WTC11 (cell line): ENCODE results near the gene PARP2. TPM values are rescaled to one million over a fixed set of nuclear protein-coding genes. Genes with fewer than 3 reads are reported as not detected.

ENCODE experiments used
- CREB1 ChIP-seq: sonication (generic); formaldehyde crosslinking; IDR thresholded peaks from 2 replicates; pipeline ENCODE4 v1.8.0; 2023; ENCODE audit warnings: mild to moderate bottlenecking, missing genetic modification reagents
- ESRRA ChIP-seq: sonication (generic); formaldehyde crosslinking; IDR thresholded peaks from 2 replicates; pipeline ENCODE4 v1.8.1; 2022; ENCODE audit warnings: mild to moderate bottlenecking, missing genetic modification reagents, borderline replicate concordance
- FOXP1 ChIP-seq: sonication (generic); formaldehyde crosslinking; IDR thresholded peaks from 2 replicates; pipeline ENCODE4 v1.8.0; 2022; ENCODE audit warnings: missing genetic modification reagents, mild to moderate bottlenecking, moderate library complexity, borderline replicate concordance
- HMGA2 ChIP-seq: fragments of 250-450 bp; sonication (Bioruptor Pico); IDR thresholded peaks from 2 replicates; pipeline ENCODE4 v1.4.0; 2021; ENCODE audit warnings: mild to moderate bottlenecking, moderate library complexity
- IRF2 ChIP-seq: sonication (generic); formaldehyde crosslinking; IDR thresholded peaks from 2 replicates; pipeline ENCODE4 v1.8.0; 2022; ENCODE audit warnings: low read depth, missing genetic modification reagents, borderline replicate concordance
- JUN ChIP-seq: sonication (generic); formaldehyde crosslinking; IDR thresholded peaks from 2 replicates; pipeline ENCODE4 v1.8.0; 2023; ENCODE audit warnings: mild to moderate bottlenecking, missing genetic modification reagents
- MXD4 ChIP-seq: fragments of 250-450 bp; sonication (Bioruptor Pico); IDR thresholded peaks from 2 replicates; pipeline ENCODE4 v1.8.0; 2021; ENCODE audit warnings: mild to moderate bottlenecking, moderate library complexity, borderline replicate concordance
- NFATC4 ChIP-seq: fragments of 250-450 bp; sonication (Bioruptor Pico); IDR thresholded peaks from 2 replicates; pipeline ENCODE4 v1.9.0; 2021; ENCODE audit warnings: mild to moderate bottlenecking
- NR1H2 ChIP-seq: sonication (generic); formaldehyde crosslinking; IDR thresholded peaks from 2 replicates; pipeline ENCODE4 v1.9.0; 2021; ENCODE audit warnings: mild to moderate bottlenecking, moderate library complexity, missing genetic modification reagents
- NR2C2 ChIP-seq: sonication (generic); formaldehyde crosslinking; IDR thresholded peaks from 2 replicates; pipeline ENCODE4 v1.8.0; 2022; ENCODE audit warnings: mild to moderate bottlenecking, missing genetic modification reagents
- NR3C1 ChIP-seq: sonication (generic); formaldehyde crosslinking; conservative IDR thresholded peaks from 2 replicates; pipeline ENCODE4 v1.8.1; 2023; ENCODE audit warnings: low read depth, mild to moderate bottlenecking, missing genetic modification reagents
- RORB ChIP-seq: fragments of 250-450 bp; sonication (Bioruptor Pico); IDR thresholded peaks from 2 replicates; pipeline ENCODE4 v1.9.0; 2021; ENCODE audit warnings: mild to moderate bottlenecking
- SMAD3 ChIP-seq: sonication (generic); formaldehyde crosslinking; IDR thresholded peaks from 2 replicates; pipeline ENCODE4 v1.8.0; 2022; ENCODE audit warnings: missing genetic modification reagents, mild to moderate bottlenecking, borderline replicate concordance
- ZNF423 ChIP-seq: fragments of 250-450 bp; sonication (Bioruptor Pico); IDR thresholded peaks from 2 replicates; pipeline ENCODE4 v2.1.2; 2022; ENCODE audit warnings: mild to moderate bottlenecking, moderate library complexity
- total RNA-seq: library from RNA; stranded (reverse); gene quantifications from 3 replicates; pipeline ENCODE4 v1.2.3, GENCODE V29; 2021
- TF ChIP-seq, protein P1 (sequence below): fragments of 250-450 bp; sonication (Bioruptor Pico); IDR thresholded peaks from 2 replicates; pipeline ENCODE4 v2.1.2; 2022; ENCODE audit warnings: mild to moderate bottlenecking, moderate library complexity
- TF ChIP-seq, protein P2 (sequence below): sonication (generic); formaldehyde crosslinking; IDR thresholded peaks from 2 replicates; pipeline ENCODE4 v1.8.0; 2022; ENCODE audit warnings: missing genetic modification reagents
- TF ChIP-seq, protein P3 (sequence below): sonication (generic); formaldehyde crosslinking; IDR thresholded peaks from 2 replicates; pipeline ENCODE4 v1.8.1; 2022; ENCODE audit warnings: mild to moderate bottlenecking, moderate library complexity, missing genetic modification reagents
- TF ChIP-seq, protein P4 (sequence below): sonication (generic); formaldehyde crosslinking; IDR thresholded peaks from 2 replicates; pipeline ENCODE4 v1.8.1; 2022; ENCODE audit warnings: low read depth, mild to moderate bottlenecking, moderate library complexity, missing genetic modification reagents, borderline replicate concordance
- TF ChIP-seq, protein P5 (sequence below): sonication (generic); formaldehyde crosslinking; IDR thresholded peaks from 2 replicates; pipeline ENCODE4 v1.8.0; 2022; ENCODE audit warnings: mild to moderate bottlenecking, missing genetic modification reagents
- TF ChIP-seq, protein P6 (sequence below): fragments of 250-450 bp; sonication (Bioruptor Pico); IDR thresholded peaks from 2 replicates; pipeline ENCODE4 v1.9.0; 2021; ENCODE audit warnings: moderate library complexity, mild to moderate bottlenecking, inconsistent platforms, borderline replicate concordance
- TF ChIP-seq, protein P7 (sequence below): sonication (generic); formaldehyde crosslinking; IDR thresholded peaks from 2 replicates; pipeline ENCODE4 v1.8.0; 2022; ENCODE audit warnings: mild to moderate bottlenecking, missing genetic modification reagents
- TF ChIP-seq, protein P8 (sequence below): sonication (generic); formaldehyde crosslinking; IDR thresholded peaks from 2 replicates; pipeline ENCODE4 v1.8.0; 2023; ENCODE audit warnings: missing genetic modification reagents, mild to moderate bottlenecking, borderline replicate concordance
- TF ChIP-seq, protein P9 (sequence below): sonication (generic); formaldehyde crosslinking; IDR thresholded peaks from 2 replicates; pipeline ENCODE4 v1.8.0; 2023; ENCODE audit warnings: missing genetic modification reagents

Gene PARP2
- total RNA-seq, 1 experiment from 2014 or later: 37.1 TPM

DNA sequence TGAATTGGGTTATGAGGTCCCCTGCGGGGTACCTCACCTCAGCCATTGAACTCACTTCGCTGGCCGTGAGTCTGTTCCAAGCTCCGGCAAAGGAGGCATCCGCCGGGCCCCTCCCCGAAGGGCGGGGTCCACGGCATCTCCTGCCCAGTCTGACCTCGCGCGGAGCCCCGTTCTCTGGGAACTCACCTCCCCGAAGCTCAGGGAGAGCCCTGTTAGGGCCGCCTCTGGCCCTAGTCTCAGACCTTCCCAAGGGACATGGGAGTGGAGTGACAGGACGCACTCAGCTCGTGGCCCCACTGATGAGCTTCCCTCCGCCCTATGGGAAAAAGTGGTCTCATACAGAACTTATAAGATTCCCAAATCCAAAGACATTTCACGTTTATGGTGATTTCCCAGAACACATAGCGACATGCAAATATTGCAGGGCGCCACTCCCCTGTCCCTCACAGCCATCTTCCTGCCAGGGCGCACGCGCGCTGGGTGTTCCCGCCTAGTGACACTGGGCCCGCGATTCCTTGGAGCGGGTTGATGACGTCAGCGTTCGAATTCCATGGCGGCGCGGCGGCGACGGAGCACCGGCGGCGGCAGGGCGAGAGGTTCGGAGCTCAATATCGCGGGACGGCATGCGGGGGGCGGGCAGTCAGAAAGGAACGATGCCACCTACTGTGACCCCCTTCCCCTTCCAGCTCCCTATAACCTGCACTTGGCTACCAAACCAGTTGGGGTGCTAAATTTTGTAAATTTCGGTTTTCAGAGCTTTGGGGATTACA lies at the start of gene PARP2 (continued):
- TF ChIP-seq NR3C1 (CRISPR knock-in tag): 0 out of 2 replicates have a peak, but pooled peaks have one; percentile 37
- no peak for TF ChIP-seq CREB1 (CRISPR knock-in tag)
- TF ChIP-seq IRF2: no peak
- no peak for TF ChIP-seq ESRRA (CRISPR knock-in tag)
- no peak for TF ChIP-seq NR2C2
- TF ChIP-seq, protein P1, sequence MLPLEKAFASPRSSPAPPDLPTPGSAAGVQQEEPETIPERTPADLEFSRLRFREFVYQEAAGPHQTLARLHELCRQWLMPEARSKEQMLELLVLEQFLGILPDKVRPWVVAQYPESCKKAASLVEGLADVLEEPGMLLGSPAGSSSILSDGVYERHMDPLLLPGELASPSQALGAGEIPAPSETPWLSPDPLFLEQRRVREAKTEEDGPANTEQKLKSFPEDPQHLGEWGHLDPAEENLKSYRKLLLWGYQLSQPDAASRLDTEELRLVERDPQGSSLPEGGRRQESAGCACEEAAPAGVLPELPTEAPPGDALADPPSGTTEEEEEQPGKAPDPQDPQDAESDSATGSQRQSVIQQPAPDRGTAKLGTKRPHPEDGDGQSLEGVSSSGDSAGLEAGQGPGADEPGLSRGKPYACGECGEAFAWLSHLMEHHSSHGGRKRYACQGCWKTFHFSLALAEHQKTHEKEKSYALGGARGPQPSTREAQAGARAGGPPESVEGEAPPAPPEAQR: no peak
- no peak for TF ChIP-seq MXD4 (CRISPR knock-in tag)
- no peak for TF ChIP-seq RORB (CRISPR knock-in tag)
- TF ChIP-seq FOXP1 (CRISPR knock-in tag): no peak
- TF ChIP-seq, protein P2, sequence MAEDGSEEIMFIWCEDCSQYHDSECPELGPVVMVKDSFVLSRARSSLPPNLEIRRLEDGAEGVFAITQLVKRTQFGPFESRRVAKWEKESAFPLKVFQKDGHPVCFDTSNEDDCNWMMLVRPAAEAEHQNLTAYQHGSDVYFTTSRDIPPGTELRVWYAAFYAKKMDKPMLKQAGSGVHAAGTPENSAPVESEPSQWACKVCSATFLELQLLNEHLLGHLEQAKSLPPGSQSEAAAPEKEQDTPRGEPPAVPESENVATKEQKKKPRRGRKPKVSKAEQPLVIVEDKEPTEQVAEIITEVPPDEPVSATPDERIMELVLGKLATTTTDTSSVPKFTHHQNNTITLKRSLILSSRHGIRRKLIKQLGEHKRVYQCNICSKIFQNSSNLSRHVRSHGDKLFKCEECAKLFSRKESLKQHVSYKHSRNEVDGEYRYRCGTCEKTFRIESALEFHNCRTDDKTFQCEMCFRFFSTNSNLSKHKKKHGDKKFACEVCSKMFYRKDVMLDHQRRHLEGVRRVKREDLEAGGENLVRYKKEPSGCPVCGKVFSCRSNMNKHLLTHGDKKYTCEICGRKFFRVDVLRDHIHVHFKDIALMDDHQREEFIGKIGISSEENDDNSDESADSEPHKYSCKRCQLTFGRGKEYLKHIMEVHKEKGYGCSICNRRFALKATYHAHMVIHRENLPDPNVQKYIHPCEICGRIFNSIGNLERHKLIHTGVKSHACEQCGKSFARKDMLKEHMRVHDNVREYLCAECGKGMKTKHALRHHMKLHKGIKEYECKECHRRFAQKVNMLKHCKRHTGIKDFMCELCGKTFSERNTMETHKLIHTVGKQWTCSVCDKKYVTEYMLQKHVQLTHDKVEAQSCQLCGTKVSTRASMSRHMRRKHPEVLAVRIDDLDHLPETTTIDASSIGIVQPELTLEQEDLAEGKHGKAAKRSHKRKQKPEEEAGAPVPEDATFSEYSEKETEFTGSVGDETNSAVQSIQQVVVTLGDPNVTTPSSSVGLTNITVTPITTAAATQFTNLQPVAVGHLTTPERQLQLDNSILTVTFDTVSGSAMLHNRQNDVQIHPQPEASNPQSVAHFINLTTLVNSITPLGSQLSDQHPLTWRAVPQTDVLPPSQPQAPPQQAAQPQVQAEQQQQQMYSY (CRISPR knock-in tag): peak; percentile 27; the same call in 1 of the 2 replicates
- TF ChIP-seq, protein P3, sequence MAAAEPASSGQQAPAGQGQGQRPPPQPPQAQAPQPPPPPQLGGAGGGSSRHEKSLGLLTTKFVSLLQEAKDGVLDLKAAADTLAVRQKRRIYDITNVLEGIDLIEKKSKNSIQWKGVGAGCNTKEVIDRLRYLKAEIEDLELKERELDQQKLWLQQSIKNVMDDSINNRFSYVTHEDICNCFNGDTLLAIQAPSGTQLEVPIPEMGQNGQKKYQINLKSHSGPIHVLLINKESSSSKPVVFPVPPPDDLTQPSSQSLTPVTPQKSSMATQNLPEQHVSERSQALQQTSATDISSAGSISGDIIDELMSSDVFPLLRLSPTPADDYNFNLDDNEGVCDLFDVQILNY (CRISPR knock-in tag): peak; percentile 98
- TF ChIP-seq HMGA2 (CRISPR knock-in tag): peak; percentile 60
- no peak for TF ChIP-seq SMAD3
- TF ChIP-seq, protein P4, sequence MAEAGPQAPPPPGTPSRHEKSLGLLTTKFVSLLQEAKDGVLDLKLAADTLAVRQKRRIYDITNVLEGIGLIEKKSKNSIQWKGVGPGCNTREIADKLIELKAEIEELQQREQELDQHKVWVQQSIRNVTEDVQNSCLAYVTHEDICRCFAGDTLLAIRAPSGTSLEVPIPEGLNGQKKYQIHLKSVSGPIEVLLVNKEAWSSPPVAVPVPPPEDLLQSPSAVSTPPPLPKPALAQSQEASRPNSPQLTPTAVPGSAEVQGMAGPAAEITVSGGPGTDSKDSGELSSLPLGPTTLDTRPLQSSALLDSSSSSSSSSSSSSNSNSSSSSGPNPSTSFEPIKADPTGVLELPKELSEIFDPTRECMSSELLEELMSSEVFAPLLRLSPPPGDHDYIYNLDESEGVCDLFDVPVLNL (CRISPR knock-in tag): no peak
- TF ChIP-seq, protein P5, sequence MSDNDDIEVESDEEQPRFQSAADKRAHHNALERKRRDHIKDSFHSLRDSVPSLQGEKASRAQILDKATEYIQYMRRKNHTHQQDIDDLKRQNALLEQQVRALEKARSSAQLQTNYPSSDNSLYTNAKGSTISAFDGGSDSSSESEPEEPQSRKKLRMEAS (CRISPR knock-in tag): peak; percentile 81
- TF ChIP-seq NFATC4 (CRISPR knock-in tag): peak; percentile 93
- TF ChIP-seq, protein P6, sequence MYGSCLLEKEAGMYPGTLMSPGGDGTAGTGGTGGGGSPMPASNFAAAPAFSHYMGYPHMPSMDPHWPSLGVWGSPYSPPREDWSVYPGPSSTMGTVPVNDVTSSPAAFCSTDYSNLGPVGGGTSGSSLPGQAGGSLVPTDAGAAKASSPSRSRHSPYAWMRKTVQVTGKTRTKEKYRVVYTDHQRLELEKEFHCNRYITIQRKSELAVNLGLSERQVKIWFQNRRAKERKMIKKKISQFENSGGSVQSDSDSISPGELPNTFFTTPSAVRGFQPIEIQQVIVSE (CRISPR knock-in tag): peak; percentile 93; the same call in 1 of the 2 replicates
- TF ChIP-seq NR1H2 (CRISPR knock-in tag): no peak
- no peak for TF ChIP-seq ZNF423
- TF ChIP-seq JUN: no peak
- TF ChIP-seq, protein P7, sequence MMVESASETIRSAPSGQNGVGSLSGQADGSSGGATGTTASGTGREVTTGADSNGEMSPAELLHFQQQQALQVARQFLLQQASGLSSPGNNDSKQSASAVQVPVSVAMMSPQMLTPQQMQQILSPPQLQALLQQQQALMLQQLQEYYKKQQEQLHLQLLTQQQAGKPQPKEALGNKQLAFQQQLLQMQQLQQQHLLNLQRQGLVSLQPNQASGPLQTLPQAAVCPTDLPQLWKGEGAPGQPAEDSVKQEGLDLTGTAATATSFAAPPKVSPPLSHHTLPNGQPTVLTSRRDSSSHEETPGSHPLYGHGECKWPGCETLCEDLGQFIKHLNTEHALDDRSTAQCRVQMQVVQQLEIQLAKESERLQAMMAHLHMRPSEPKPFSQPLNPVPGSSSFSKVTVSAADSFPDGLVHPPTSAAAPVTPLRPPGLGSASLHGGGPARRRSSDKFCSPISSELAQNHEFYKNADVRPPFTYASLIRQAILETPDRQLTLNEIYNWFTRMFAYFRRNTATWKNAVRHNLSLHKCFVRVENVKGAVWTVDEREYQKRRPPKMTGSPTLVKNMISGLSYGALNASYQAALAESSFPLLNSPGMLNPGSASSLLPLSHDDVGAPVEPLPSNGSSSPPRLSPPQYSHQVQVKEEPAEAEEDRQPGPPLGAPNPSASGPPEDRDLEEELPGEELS (CRISPR knock-in tag): peak; percentile 31; the same call in 1 of the 2 replicates
- TF ChIP-seq, protein P8, sequence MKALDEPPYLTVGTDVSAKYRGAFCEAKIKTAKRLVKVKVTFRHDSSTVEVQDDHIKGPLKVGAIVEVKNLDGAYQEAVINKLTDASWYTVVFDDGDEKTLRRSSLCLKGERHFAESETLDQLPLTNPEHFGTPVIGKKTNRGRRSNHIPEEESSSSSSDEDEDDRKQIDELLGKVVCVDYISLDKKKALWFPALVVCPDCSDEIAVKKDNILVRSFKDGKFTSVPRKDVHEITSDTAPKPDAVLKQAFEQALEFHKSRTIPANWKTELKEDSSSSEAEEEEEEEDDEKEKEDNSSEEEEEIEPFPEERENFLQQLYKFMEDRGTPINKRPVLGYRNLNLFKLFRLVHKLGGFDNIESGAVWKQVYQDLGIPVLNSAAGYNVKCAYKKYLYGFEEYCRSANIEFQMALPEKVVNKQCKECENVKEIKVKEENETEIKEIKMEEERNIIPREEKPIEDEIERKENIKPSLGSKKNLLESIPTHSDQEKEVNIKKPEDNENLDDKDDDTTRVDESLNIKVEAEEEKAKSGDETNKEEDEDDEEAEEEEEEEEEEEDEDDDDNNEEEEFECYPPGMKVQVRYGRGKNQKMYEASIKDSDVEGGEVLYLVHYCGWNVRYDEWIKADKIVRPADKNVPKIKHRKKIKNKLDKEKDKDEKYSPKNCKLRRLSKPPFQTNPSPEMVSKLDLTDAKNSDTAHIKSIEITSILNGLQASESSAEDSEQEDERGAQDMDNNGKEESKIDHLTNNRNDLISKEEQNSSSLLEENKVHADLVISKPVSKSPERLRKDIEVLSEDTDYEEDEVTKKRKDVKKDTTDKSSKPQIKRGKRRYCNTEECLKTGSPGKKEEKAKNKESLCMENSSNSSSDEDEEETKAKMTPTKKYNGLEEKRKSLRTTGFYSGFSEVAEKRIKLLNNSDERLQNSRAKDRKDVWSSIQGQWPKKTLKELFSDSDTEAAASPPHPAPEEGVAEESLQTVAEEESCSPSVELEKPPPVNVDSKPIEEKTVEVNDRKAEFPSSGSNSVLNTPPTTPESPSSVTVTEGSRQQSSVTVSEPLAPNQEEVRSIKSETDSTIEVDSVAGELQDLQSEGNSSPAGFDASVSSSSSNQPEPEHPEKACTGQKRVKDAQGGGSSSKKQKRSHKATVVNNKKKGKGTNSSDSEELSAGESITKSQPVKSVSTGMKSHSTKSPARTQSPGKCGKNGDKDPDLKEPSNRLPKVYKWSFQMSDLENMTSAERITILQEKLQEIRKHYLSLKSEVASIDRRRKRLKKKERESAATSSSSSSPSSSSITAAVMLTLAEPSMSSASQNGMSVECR (CRISPR knock-in tag): no peak
- TF ChIP-seq, protein P9, sequence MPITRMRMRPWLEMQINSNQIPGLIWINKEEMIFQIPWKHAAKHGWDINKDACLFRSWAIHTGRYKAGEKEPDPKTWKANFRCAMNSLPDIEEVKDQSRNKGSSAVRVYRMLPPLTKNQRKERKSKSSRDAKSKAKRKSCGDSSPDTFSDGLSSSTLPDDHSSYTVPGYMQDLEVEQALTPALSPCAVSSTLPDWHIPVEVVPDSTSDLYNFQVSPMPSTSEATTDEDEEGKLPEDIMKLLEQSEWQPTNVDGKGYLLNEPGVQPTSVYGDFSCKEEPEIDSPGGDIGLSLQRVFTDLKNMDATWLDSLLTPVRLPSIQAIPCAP (CRISPR knock-in tag): 0 out of 2 replicates have a peak, but pooled peaks have one; percentile 39
